NCI-H2171 (cell line): Measurements from ENCODE around the gene CIB1.
"Not testable (repeated sequence)": the region's sequence is repeated elsewhere in the genome, so short reads cannot be mapped to it uniquely, and the experiment has no call there.

Experiments used
- DNase-seq: peaks from one replicate; lab custom pipeline; 2025; lab: John Stamatoyannopoulos, UW

The CIB1 gene

GRCh38 chr15:90192961-90193786 is 40.6 kb downstream of the CIB1 start:
- no peak for DNase-seq

GRCh38 chr15:90191794-90192509 is 41.8 kb downstream of the CIB1 start:
- DNase-seq, result peak; percentile 93

GRCh38 chr15:90191344-90191687 is 42.4 kb downstream of the CIB1 start:
- DNase-seq, result no peak

GRCh38 chr15:90190606-90191343 is 43.0 kb downstream of the CIB1 start:
- no peak for DNase-seq

- DNase-seq, result no peak
These were observed 43.8 kb downstream of the CIB1 start for GRCh38 chr15:90189781-90190467.

- DNase-seq, result no peak
These were observed 44.6 kb downstream of the CIB1 start for GRCh38 chr15:90188914-90189748.

- DNase-seq, result not testable (repeated sequence)
These were observed 45.7 kb downstream of the CIB1 start for GRCh38 chr15:90188065-90188464.

- no peak for DNase-seq
These were observed 46.4 kb downstream of the CIB1 start for GRCh38 chr15:90187257-90187868.

GRCh38 chr15:90184786-90185704 is 48.7 kb downstream of the CIB1 start:
- DNase-seq, result peak; percentile 70

GRCh38 chr15:90184119-90184785 is 49.5 kb downstream of the CIB1 start:
- DNase-seq, result no peak

- no peak for DNase-seq
These were observed 52.0 kb downstream of the CIB1 start for GRCh38 chr15:90181776-90182175.
